ENCODE results near the gene LRSAM1. TPM values are rescaled to one million over a fixed set of nuclear protein-coding genes. Genes with fewer than 3 reads are reported as not detected.
"Not testable (repeated sequence)": the region's sequence is repeated elsewhere in the genome, so short reads cannot be mapped to it uniquely, and the experiment has no call there.

Gene LRSAM1
- total RNA-seq, 1 donor from 2014 or later = 6.7 TPM

- Mint-ChIP-seq H3K9me3 (no peaks in the 10 kb centered on the region), H3K27ac (no peak overlapping the region), H3K4me1 (no peaks in the 10 kb centered on the region), H3K27me3 (ENCODE audit: insufficient read depth, low read depth) (peaks cover 2% of the 10 kb centered on the region), H3K36me3 (peaks cover 21% of the 10 kb centered on the region), H3K4me3 (no peak overlapping the region)
- H3K79me2 ChIP-seq (ENCODE audit: low read depth) = no peaks in the 10 kb centered on the region
- no peaks in the 10 kb centered on the region for H3F3A ChIP-seq (ENCODE audit: low read depth)
- H3K4me2 ChIP-seq = no peak overlapping the region
- H3K4me1 ChIP-seq = no peaks in the 10 kb centered on the region
- no peak for TF ChIP-seq EZH2 (IDR thresholded peaks at IDR 0.05)
- TF ChIP-seq EZH2phosphoT487 (IDR thresholded peaks at IDR 0.05) = no peak
- TF ChIP-seq CTCF (IDR thresholded peaks at IDR 0.05) = no peak
- H3K9me3 ChIP-seq (ENCODE audit: low read depth) = no peaks in the 10 kb centered on the region
- H3K36me3 ChIP-seq = no peaks in the 10 kb centered on the region
- H3K27ac ChIP-seq = no peak overlapping the region
- DNase-seq (ENCODE audit: low spot score) = no peak
- no peaks in the 10 kb centered on the region for H3K27me3 ChIP-seq
- no peak overlapping the region for H3K9ac ChIP-seq
- H4K20me1 ChIP-seq (ENCODE audit: low read depth) = no peaks in the 10 kb centered on the region
- H2AFZ ChIP-seq (replicated peaks) = no peak overlapping the region
- H3K4me3 ChIP-seq = no peak overlapping the region
Observed at GRCh38 chr9:127458921-127459320, 7.6 kb downstream of the LRSAM1 start.

- Histone ChIP-seq H3K27ac (no peak overlapping the region), H3K36me3 (no peaks in the 10 kb centered on the region), H3F3A (ENCODE audit: low read depth) (no peaks in the 10 kb centered on the region), H3K4me1 (no peaks in the 10 kb centered on the region), H3K9ac (no peak overlapping the region), H3K4me2 (no peak overlapping the region), H3K27me3 (no peaks in the 10 kb centered on the region), H3K79me2 (ENCODE audit: low read depth) (no peaks in the 10 kb centered on the region), H3K4me3 (no peak overlapping the region), H4K20me1 (ENCODE audit: low read depth) (no peaks in the 10 kb centered on the region), H2AFZ (replicated peaks) (no peak overlapping the region), H3K9me3 (ENCODE audit: low read depth) (no peaks in the 10 kb centered on the region)
- no peak for DNase-seq (ENCODE audit: low spot score)
- no peak overlapping the region for H3K27ac Mint-ChIP-seq
- peaks cover 12% of the 10 kb centered on the region for H3K36me3 Mint-ChIP-seq
- no peak overlapping the region for H3K4me3 Mint-ChIP-seq
- TF ChIP-seq CTCF (IDR thresholded peaks at IDR 0.05) (no peak), EZH2 (IDR thresholded peaks at IDR 0.05) (no peak), EZH2phosphoT487 (IDR thresholded peaks at IDR 0.05) (no peak)
- no peaks in the 10 kb centered on the region for H3K4me1 Mint-ChIP-seq
- peaks cover 5% of the 10 kb centered on the region for H3K27me3 Mint-ChIP-seq (ENCODE audit: insufficient read depth, low read depth)
- no peaks in the 10 kb centered on the region for H3K9me3 Mint-ChIP-seq
Observed at GRCh38 chr9:127463382-127463781, 12.1 kb downstream of the LRSAM1 start.

- no peak overlapping the region for H3K9ac ChIP-seq
- no peak overlapping the region for H3K4me2 ChIP-seq
Observed at GRCh38 chr9:127463911-127464310, 12.6 kb downstream of the LRSAM1 start.

GRCh38 chr9:127466407-127466917, 15.2 kb downstream of the LRSAM1 start:
- H3F3A ChIP-seq (ENCODE audit: low read depth); H3K9me3 ChIP-seq (ENCODE audit: low read depth); H3K9ac ChIP-seq; H4K20me1 ChIP-seq (ENCODE audit: low read depth); H3K27ac Mint-ChIP-seq; H3K27me3 ChIP-seq; H3K4me3 Mint-ChIP-seq; DNase-seq (ENCODE audit: low spot score); H3K36me3 ChIP-seq; H3K9me3 Mint-ChIP-seq; H3K27ac ChIP-seq; H3K27me3 Mint-ChIP-seq (ENCODE audit: insufficient read depth, low read depth); H3K4me1 ChIP-seq; H3K4me2 ChIP-seq; H2AFZ ChIP-seq (replicated peaks); H3K4me3 ChIP-seq; H3K4me1 Mint-ChIP-seq; H3K79me2 ChIP-seq (ENCODE audit: low read depth): not testable (repeated sequence)
- peaks cover 14% of the 10 kb centered on the region for H3K36me3 Mint-ChIP-seq

More at GRCh38 chr9:127463911-127464310, 12.6 kb downstream of the LRSAM1 start:
- no peak for DNase-seq (ENCODE audit: low spot score)
- Mint-ChIP-seq H3K27me3 (ENCODE audit: insufficient read depth, low read depth) (peaks cover 5% of the 10 kb centered on the region), H3K36me3 (peaks cover 12% of the 10 kb centered on the region), H3K27ac (no peak overlapping the region), H3K4me3 (no peak overlapping the region), H3K4me1 (no peaks in the 10 kb centered on the region), H3K9me3 (no peaks in the 10 kb centered on the region)
- Histone ChIP-seq H2AFZ (replicated peaks) (no peak overlapping the region), H3K36me3 (no peaks in the 10 kb centered on the region), H4K20me1 (ENCODE audit: low read depth) (no peaks in the 10 kb centered on the region), H3K27ac (no peak overlapping the region), H3K27me3 (no peaks in the 10 kb centered on the region), H3F3A (ENCODE audit: low read depth) (no peaks in the 10 kb centered on the region), H3K4me1 (no peaks in the 10 kb centered on the region), H3K79me2 (ENCODE audit: low read depth) (no peaks in the 10 kb centered on the region), H3K9me3 (ENCODE audit: low read depth) (no peaks in the 10 kb centered on the region), H3K4me3 (no peak overlapping the region)
- TF ChIP-seq EZH2 (IDR thresholded peaks at IDR 0.05) = no peak
- no peak for TF ChIP-seq EZH2phosphoT487 (IDR thresholded peaks at IDR 0.05)
- TF ChIP-seq CTCF (IDR thresholded peaks at IDR 0.05) = no peak
